ENCODE data around the gene FAM20C. TPM values are rescaled to one million over a fixed set of nuclear protein-coding genes. Genes with fewer than 3 reads are reported as not detected.
A peak's percentile ranks its signal among the peaks of the same experiment; 100 is the strongest.

FAM20C gene
- total and polyA plus RNA-seq, 7 donors = 15.6 to 47.6 (median 28.1) TPM

- Histone ChIP-seq H3K27ac (no peak overlapping the region), H3K4me3 (no peak overlapping the region), H3K27me3 (ENCODE audit: insufficient read depth in 3 of 3, low read length in 2 of 3) (no peaks in the 10 kb centered on the region), H3K4me1 (no peaks in the 10 kb centered on the region), H3K9me3 (no peaks in the 10 kb centered on the region), H3K36me3 (ENCODE audit: insufficient read depth in 1 of 2, low read depth in 1 of 2) (no peaks in the 10 kb centered on the region)
- ATAC-seq (no peak), DNase-seq (peak in 1 of 2 donors; percentile 18)
- intact Hi-C loops (cut with DNase I) = no loop called here
- TF ChIP-seq, protein P1, sequence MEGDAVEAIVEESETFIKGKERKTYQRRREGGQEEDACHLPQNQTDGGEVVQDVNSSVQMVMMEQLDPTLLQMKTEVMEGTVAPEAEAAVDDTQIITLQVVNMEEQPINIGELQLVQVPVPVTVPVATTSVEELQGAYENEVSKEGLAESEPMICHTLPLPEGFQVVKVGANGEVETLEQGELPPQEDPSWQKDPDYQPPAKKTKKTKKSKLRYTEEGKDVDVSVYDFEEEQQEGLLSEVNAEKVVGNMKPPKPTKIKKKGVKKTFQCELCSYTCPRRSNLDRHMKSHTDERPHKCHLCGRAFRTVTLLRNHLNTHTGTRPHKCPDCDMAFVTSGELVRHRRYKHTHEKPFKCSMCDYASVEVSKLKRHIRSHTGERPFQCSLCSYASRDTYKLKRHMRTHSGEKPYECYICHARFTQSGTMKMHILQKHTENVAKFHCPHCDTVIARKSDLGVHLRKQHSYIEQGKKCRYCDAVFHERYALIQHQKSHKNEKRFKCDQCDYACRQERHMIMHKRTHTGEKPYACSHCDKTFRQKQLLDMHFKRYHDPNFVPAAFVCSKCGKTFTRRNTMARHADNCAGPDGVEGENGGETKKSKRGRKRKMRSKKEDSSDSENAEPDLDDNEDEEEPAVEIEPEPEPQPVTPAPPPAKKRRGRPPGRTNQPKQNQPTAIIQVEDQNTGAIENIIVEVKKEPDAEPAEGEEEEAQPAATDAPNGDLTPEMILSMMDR (IDR thresholded peaks at IDR 0.05) = no peak
- WGBS, 3 donors = 82 to 95% (median 93%) methylated on average over 7 of the region's 7 CpGs
These were observed 81.0 kb downstream of the FAM20C start for GRCh38 chr7:273327-273726.

DNA sequence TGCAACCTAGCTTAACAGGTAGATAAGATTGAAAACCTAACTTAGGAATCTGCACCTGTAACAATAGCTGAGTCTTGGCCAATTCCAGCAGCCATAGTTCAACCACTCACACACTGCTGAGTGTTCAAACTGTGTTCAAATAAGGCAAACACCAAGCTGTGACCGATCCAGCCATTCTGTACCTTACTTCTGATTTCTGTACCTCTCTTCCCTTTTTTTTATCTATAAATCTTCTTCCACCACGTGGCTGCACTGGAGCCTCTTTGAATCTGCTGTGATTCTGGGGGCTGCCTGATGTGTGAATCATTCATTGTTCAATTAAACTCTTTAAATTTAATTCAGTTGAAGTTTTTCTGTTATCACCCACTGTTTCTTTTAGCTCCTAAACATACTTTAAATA is 81.9 kb downstream of the FAM20C start:
- H3K36me3 ChIP-seq (ENCODE audit: insufficient read depth in 1 of 2, low read depth in 1 of 2) = no peaks in the 10 kb centered on the region
- H3K4me1 ChIP-seq = no peaks in the 10 kb centered on the region
- intact Hi-C loops (cut with DNase I) = no loop called here
- H3K4me3 ChIP-seq = no peak overlapping the region
- no peak for ATAC-seq
- no peaks in the 10 kb centered on the region for H3K9me3 ChIP-seq
- 49 to 54% (median 49%) methylated on average over 2 of the region's 2 CpGs for WGBS, 3 donors
- no peak for DNase-seq
- H3K27ac ChIP-seq = no peak overlapping the region
- no peaks in the 10 kb centered on the region for H3K27me3 ChIP-seq (ENCODE audit: insufficient read depth in 3 of 3, low read length in 2 of 3)
- TF ChIP-seq, protein P1 (IDR thresholded peaks at IDR 0.05) = no peak

- DNase-seq (peak in 1 of 2 donors; percentile 34), ATAC-seq (no peak)
- H3K27me3 ChIP-seq (ENCODE audit: insufficient read depth in 3 of 3, low read length in 2 of 3) = peaks cover 0 to 6% (median 0%) of the 10 kb centered on the region in 3 donors
- H3K27ac ChIP-seq = no peak overlapping the region
- 67 to 80% (median 75%) methylated on average over 10 of the region's 10 CpGs for WGBS, 3 donors
- no peaks in the 10 kb centered on the region for H3K9me3 ChIP-seq
- TF ChIP-seq, protein P1 (IDR thresholded peaks at IDR 0.05) = no peak
- no peak overlapping the region for H3K4me3 ChIP-seq
- H3K4me1 ChIP-seq = no peaks in the 10 kb centered on the region
- intact Hi-C loops (cut with DNase I) = no loop called here
- H3K36me3 ChIP-seq (ENCODE audit: insufficient read depth in 1 of 2, low read depth in 1 of 2) = no peaks in the 10 kb centered on the region
These were observed 84.0 kb downstream of the FAM20C start for GRCh38 chr7:276230-276835.

DNA sequence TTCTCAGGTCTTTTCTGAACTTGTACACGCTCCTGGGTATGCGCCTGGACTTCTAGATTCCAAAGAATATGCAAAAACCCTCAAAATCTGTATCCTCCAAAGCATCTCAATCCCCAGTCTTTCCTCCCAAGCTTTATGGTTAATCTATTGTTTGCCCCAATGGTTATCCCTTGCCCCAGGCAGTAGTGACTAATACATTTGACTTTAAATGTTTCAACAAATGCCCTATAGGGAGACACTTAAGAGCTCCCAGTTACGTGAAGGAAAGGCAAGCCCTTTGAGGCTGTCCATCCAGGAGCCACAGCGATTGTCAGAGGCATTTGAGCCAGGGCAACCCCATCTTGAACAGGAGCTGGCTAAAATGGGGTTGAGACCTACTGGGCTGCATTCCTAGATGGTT is 84.9 kb downstream of the FAM20C start:
- Histone ChIP-seq H3K9me3 (no peaks in the 10 kb centered on the region), H3K27me3 (ENCODE audit: insufficient read depth in 3 of 3, low read length in 2 of 3) (peaks cover 0 to 11% (median 0%) of the 10 kb centered on the region in 3 donors), H3K4me3 (no peak overlapping the region), H3K36me3 (ENCODE audit: insufficient read depth in 1 of 2, low read depth in 1 of 2) (no peaks in the 10 kb centered on the region), H3K27ac (no peak overlapping the region), H3K4me1 (no peaks in the 10 kb centered on the region)
- TF ChIP-seq, protein P1 (IDR thresholded peaks at IDR 0.05) = no peak
- intact Hi-C loops (cut with DNase I) = no loop called here
- ATAC-seq (no peak), DNase-seq (no peak)
- WGBS, 3 donors = 87 to 95% (median 90%) methylated on average over 4 of the region's 4 CpGs

DNA sequence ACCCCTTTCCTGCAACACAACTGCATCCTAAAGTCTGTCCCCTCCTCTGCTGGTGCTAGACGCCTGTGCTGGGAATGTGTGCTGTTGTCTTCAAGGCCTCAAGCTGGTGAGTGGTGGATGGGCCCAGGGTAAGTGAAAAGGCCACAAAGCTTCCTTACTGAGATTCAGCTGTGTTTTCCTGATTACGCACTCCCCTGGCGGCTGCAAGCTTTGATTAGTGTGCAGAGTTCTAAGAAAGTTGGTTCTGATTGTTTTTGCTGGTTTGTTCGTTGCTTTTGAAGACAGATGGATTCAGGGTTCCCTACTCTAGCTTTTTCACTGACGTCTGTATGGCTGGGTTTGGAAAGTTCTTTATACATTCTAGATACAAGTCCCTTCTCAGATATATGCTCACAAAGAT is 85.7 kb downstream of the FAM20C start:
- TF ChIP-seq, protein P1 (IDR thresholded peaks at IDR 0.05) = no peak
- Histone ChIP-seq H3K9me3 (no peaks in the 10 kb centered on the region), H3K4me3 (no peak overlapping the region), H3K27ac (no peak overlapping the region), H3K27me3 (ENCODE audit: insufficient read depth in 3 of 3, low read length in 2 of 3) (peaks cover 0 to 16% (median 0%) of the 10 kb centered on the region in 3 donors), H3K36me3 (ENCODE audit: insufficient read depth in 1 of 2, low read depth in 1 of 2) (no peaks in the 10 kb centered on the region), H3K4me1 (no peaks in the 10 kb centered on the region)
- WGBS, 3 donors = 78 to 84% (median 84%) methylated on average over 5 of the region's 5 CpGs
- DNase-seq (no peak), ATAC-seq (no peak)
- intact Hi-C loops (cut with DNase I) = no loop called here

Measured in psoas muscle (tissue), 8 donors.